GM19240 (cell line): ENCODE results near the gene MBOAT7.
A peak's percentile ranks its signal among the peaks of the same experiment; 100 is the strongest.

Experiments used
- DNase-seq: peaks from one replicate; pipeline ENCODE4 v3.0.0; 2011; ENCODE audit warnings: low spot score; ENCODE audit not compliant: insufficient read length

MBOAT7 gene

DNA sequence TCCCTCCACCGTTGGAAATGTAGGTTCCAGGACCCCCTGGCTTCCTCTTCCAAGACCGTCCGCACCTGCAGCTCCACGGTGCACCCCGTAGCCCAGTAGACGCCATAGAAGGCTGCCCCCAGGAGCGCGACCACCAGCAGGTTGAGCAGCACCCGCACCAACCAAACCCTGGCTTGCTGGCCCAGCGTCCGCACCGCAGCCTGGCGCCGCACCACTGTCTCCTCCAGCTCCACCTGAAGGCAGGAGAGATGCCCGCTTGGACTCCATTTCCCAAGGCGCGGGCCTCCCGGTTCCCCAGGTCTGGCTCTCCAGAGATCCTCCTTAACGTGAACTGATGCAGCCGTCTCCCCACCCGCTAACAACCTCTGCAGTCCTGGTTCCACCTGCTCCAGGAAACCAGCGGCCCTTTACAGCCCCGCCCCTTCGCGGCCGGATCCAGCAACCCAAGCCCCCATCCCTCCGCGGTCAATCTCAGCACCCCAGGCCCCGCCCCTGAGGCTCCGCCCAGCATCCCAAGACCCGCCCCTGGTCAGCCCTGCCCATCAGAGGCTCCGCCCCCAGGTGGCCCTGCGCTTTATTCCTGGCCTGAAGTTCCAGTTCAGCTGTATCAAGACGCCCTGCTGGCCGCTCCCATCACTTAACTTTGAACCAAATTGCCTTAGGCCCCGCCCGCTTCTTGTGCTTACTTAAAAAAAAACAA is 24.9 kb downstream of the MBOAT7 start:
- no peak for DNase-seq

DNA sequence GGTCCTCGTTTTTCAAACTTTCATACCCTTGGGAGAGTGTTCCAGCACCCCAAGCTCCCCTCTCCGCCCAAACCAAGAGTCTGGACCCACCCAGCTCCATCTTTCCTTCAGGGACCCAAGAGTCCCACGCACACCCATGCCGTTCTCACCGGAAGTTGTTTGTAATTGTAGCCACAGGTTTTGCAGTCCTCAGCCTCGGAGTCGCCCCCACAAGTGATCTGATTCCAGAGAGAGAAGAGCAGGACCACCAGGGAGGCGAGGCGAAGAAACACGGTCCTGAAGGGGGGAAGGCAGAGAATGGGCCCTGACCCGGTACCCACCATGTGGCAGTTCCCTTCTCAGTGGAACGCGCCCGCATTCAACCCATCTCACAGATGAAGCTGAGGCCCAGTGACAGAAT is 26.5 kb downstream of the MBOAT7 start:
- DNase-seq, result no peak

DNA sequence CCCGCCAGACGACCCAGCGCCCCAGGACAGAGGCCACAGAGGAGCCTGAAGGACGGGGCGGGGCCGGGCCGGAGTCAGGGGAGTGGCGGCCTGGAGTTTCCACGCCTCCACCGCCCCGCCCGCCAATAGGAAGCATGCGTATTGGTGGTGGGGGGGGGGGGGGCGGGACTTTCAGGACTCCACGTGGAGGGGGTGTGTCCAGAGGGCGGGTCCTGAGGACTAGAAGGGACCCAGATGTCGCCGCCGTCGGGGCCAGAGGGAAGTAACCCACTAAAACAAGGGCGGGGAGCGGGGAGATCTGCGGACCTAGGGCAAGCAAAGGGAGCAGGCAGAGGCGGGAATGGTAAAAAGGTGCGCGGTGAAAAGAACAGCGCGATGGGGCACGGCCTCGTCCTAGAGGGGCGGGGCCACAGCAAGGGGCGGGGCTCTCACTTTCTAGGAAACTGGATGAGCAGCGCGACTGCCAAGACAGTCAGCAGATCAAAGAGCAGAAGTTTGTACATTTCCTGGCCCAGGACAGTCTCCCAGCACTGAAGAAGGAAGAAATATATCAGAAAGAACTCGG is 27.1 kb downstream of the MBOAT7 start:
- peak; percentile 55 for DNase-seq

DNA sequence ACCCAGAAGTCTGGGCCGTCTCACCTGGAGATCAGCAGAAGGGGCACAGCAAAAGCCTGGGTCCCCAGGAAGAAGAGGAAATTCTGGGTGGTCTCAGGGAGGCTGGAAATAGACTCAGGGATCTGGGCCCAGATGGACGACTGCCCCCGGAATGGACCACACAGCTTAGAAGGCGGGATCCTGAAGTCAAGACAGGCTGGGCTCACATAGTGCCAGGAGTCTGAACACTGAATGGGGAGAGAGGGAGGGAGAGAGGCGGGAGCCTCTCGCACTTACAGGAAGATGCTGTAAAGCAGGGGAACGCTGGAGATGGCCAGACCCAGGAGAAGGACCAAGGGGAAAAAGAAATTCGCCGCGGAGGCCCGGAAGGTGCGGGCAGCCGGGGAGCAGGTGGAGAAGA is 28.5 kb downstream of the MBOAT7 start:
- no peak for DNase-seq

DNA sequence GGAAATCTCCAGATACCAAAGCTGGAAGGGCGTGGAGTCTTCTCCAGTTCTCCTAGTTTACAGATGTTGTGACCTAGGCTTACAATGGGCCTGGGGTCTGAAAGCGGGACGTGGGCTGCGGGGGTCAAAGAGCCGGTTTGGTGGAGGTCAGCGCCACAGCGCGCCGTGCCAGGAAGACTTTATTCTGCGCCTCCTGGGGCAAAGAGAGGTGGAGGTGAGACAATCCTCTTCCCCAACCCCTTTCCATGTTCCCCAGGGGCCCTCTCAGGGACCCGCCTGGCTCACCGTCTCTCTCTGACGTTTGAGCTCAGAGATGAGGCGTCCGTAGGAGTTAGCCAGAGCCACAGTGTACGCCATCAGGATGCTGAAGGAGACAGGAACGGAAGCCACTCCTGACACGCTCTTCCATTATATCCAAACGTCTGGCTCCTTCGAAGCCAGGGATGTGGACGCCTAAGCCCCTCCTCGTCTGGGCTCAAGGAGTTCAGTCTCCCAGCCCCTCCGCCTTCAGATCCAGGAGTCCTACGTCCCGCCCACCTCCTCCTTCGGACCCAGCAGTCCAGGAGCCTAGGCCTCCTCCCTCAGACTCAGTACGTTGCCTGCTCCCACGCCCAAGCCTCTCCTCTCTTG is 29.1 kb downstream of the MBOAT7 start:
- DNase-seq, result no peak

DNA sequence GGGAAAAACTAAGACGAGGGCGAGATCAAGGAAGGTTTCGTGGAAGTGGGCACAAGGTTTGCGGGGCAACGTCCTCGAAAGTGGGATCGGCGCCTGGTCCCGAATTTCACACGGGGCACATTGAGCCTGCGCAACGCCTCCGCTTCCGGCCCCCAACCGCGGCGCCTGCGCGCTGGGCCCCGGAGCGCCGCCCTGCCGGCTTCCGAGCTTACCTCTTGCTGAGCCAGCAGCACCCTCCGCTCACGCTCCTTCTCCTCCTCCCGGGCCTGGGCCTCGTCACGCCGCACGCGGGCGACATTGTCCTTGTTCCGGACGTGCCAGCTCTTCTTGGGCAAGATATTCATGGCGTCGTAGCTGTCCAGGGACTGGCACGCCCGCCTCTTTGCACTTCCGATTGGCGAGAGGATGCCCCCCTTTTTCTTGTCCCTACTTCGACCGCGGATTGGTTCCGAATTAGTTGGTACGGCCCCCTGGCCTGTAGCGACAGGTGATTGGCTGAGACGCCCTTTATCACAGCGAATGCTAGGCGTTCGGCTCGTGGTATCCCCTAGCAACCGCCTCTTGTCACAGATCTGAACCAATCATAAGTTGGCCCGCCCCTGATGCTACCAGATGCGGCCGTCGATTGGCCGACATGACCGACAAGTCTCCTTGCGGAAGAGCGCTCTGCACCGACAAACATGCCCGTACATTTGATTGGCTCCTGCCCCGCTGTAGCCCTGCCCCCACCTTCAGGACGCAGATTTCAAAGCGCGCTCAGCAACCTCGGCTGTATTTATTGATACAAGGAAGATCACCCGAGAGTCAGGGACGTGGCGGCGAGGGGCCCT is 29.8 kb downstream of the MBOAT7 start, which contains the start of gene LENG1:
Gene LENG1 (minus strand): TSS at position 370 of the 830 bp plus-strand sequence. CDS start 26 bp downstream, at position 344.
- peak; percentile 99 for DNase-seq

DNA sequence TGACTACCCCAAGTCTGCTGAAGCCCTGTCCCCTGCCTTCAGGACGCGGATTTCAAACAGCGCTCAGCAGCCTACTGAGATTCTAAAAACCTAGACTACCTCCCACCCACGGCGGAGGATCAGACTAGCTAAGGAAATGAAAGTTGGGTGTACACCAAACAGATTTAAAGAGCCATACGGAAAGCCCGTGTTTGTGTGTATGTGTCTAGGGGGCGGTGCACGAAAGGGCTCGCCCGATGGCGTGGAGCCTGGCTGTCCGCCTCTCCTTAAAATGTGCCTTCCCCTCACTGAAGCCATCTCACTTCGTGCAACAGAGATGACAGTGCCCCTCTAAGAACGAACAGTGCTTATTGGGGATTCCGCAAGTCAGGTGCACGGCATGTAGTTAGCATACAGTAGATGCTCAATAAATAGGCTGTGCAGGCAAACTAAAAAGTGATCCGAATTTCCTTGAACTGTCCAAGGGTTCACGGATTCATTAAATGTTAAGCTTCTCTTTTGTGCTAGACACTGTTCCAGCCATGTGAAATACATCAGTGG is 30.5 kb downstream of the MBOAT7 start:
- peak; percentile 36 for DNase-seq

DNA sequence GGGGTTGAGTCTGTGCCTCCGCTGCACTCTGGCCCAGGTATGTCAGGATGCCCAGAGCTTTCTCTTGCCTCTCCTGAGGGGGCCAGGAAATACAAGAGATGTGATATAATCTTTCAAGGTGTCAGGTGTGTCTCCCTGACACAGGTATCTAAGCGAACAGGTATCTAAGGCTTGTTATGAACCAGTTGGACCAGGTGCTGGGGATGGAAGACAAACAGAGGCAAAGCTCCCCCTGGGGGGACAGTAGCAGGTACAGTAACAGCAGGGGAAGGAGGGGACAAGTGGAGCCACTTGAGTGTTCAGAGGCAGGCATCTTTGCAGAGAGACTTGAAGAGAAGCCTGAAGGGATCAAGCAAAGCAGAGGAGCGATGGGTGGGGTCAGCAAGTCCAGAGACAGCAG is 32.4 kb downstream of the MBOAT7 start:
- DNase-seq, result no peak

DNA sequence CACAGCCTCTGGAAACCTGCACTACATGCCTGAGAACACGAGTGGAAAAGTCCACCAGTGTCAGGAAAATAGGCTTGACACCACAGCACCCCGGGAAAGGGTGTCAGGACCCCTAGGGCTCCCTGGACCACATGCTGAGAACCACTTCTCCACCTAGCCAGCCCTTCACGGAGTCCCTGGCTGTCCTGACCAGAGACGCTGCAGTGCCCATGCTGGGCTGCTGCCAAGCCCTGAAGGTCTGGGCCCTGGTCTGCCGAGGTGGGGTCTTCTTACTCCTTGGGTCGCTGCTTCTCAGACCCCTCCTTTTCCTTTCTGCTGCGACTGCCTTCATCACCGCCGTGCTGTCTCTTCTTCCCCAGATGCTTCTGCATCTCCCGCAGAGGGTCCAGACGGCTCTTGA is 32.9 kb downstream of the MBOAT7 start:
- no peak for DNase-seq

DNA sequence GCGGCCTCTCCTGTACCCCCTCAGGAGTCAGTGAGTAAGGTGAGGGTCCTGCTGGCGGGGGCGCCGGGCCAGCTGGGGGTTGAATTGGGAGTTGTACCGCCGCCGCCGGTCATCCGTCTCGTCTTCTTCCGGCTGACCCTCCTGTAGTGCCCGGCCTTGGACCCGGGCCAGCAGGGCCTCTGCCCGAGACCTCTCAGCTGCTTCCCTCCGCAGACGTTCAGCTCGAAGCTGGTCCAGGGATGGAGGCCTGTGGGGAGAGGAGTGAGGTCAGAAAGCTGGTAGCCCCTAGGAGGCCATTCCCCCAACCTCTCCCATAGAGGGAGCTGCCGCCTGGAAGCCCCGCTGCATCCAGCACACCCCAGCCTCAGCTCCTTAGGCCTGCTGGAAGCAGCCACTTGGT is 33.7 kb downstream of the MBOAT7 start:
- DNase-seq, result no peak

DNA sequence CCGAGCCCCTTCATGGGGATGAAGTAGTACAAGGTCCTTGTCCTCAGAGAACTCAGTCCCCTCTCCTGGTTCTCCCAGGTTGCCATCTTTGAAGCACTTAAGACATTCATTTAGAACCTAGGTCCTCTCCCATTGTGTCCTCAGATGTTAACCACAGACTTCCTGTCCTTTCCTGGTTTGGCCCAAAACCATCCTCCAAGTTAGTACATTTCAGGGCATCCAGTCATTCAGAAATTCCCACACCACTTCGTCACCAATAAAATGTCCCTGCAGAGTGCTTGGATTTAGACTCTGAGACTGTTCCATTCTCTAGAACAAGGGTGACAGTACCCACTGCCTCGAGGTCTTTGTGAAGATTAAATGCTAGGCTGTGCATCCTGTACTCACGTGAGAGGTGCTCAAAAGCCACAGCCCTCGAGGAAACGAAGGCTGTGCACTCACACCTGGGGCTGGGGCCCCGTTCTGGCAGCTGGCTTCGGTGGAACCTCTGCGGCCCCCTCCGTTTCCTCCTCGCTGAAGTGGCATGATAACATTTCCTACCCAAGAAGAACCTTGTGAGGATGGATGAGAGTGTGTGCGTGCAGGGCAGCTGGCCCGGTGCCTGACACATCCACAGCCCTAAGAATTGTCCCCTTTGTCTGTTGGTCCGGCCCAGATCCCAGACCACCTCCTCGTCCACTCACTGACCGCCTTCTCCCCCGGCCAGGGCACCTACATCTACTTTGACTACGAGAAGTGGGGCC is 34.6 kb downstream of the MBOAT7 start:
- DNase-seq, result no peak

DNA sequence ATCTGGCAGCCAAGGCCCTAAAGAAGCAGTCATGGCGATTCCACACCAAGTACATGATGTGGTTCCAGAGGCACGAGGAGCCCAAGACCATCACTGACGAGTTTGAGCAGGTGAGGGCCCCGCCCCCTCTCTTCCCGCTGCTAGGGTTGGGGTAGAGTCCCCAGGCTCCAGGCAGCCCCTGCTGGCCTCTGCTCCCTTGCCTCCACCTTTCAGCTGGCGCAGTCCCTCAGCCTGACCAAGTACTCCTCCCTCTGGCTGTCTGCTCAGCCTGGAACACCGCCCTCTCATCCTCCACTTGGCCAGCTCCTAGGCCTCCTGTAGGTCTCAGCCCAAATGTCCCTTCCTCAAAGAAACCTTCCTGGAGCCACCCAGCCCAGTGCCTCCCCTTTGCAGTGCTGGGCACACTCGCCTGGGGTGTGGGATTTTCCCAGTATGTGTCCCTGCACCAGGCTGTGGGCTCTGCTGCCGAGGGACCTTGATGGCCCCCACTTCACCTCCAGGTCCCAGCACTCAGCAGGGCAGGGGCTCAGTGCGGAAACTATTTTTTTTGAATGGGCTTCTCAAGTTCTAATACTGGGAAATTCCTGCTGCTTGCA is 35.6 kb downstream of the MBOAT7 start:
- DNase-seq, result no peak

DNA sequence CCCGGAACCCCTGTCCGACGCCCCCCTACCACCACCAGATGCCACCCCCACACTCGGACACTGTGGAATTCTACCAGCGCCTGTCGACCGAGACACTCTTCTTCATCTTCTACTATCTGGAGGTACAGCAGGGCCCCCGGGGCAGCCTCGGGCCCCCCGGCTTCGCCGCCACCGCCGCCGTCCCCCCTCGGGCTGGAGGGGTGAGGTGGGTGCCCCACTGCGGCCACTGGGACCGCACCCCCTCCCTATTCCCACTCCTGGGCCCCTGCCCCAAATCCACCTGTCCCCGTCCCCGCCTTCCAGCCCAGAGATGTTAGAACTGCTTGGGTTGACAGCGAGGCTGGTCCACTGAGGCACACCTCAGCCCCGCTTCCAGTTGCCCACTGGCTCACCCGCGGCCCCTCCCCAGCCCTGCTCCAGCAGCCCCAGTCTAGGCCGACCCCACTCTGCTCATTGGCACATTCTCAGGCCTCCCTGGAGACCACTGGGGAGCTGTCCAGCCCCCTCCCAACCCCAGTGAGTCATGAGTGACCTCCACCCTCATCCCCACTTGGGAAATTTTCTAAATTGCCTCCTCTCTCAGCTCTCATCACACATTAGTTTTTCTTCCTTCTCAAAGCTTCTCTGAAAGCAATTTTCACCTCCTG is 36.4 kb downstream of the MBOAT7 start:
- DNase-seq, result no peak

DNA sequence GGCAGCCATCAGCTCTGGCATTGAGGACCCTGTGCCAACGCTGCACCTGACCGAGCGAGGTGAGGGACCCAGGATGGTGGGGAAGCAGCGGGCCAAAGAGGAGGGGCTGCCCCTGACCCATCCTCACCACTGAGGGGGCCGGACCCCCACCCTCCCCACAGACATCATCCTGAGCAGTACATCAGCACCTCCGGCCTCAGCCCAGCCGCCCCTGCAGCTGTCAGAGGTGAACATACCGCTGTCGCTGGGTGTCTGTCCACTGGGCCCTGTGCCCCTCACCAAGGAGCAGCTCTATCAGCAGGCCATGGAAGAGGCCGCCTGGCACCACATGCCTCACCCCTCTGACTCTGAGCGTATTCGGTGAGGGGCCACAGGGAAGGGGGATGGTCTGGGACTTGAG is 37.1 kb downstream of the MBOAT7 start:
- no peak for DNase-seq

DNA sequence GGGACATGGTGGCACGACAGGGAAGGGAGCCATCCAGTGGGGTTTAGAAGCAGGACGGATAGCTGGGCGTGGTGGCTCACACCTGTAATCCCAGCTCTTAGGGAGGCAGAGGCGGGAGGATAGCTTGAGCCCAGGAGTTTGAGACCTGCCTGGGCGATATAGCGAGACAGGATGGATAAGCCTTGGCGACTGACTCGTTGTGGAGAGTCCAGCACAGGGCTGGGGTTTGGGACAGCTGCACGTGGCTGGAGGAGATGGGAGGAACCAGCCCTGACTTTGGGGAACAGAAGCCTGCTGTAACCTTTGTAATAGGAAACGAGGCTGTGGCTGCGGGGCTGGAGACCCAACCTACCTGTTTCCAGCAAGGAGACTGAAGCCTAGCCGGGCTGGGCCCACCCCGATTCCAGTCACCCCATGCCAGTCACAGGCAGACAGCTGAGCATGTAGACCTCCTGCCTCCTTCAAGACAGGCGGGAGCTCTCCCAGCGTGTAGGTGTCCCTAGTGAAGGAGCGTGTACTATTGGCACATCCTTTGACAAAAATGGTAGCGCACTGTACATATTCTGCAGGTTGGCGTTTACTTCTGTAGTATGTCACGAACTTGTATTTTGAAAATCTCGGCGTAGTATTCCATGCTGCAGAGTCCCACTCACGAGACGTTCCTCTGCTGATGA is 37.9 kb downstream of the MBOAT7 start:
- no peak for DNase-seq

DNA sequence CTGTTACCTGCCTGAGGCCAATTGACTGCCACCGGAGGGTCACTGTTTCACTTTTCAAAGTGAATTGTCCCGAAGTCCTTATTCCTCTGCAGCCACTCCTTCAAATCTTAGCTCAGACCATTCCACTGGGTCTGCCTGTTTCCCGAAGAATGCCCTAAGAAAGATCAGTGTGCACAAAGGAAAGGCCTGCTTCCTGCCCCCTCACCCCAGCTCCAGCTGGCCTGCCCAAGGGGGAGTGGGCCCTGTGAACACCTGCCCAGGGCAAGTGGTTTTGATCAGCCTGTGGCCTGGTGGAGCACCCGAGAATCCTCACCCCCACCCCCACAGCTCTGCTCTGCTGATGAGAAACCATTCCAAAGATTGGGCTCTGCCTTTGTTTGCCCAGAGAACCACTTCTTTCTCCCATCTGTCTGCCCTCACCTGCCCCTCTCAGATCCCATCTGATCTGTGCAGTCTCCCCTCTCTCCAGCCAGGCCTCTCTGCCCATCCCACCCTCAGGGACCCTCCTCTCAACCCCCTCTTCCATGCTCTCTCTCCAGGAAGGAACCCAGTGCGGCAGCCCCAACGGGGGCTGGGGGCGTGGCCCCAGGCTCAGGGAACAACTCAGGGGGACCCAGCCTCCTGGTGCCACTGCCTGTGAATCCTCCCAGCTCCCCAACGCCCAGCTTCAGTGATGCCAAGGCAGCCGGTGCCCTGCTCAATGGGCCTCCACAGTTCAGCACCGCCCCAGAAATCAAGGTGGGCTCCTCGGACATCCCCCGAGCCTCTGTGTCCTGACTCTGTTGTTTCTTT is 40.2 kb downstream of the MBOAT7 start:
- DNase-seq, result no peak

DNA sequence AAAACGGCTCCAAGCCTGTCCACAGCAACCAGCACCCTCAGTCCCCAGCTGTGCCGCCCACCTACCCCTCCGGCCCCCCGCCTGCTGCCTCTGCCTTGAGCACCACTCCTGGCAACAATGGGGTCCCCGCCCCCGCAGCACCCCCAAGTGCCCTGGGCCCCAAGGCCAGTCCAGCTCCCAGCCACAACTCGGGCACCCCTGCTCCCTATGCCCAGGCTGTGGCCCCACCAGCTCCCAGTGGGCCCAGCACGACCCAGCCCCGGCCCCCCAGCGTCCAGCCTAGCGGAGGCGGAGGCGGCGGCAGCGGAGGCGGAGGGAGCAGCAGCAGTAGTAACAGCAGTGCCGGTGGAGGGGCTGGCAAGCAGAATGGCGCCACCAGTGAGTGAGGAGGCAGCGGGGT is 41.2 kb downstream of the MBOAT7 start:
- DNase-seq, result no peak

DNA sequence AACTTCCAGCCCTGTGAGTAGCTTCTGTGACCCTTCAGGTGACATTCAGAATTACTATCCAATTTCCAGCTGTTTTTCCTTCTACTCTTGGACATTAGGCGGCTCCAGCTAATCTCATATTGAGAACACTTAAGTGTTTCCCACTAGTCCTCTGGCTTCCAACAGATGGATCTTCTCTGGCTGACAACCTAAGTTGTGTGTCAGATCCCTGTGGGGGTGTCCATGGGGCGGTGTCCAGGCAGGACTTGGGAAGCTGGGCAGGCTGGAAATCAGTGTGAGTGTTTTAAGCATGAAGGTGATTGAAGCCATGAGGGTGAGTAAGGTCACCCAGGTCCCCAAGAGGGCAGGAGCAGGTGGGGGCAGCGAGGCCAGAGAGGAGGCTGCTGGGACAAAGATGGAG is 41.7 kb downstream of the MBOAT7 start:
- no peak for DNase-seq
